GM20431 (cell line): ENCODE measurements around the gene ALOX12.

Experiments
- in situ Hi-C: fragments of 300-500 bp; cut with MseI, MboI; formaldehyde crosslinking; loops from one replicate; pipeline ENCODE4 v1.15.0; 2020; ENCODE audit warnings: low sequenced_read_pairs; ENCODE audit not compliant: unreplicated experiment

The ALOX12 gene

GRCh38 chr17:7018331-7018964 is 22.6 kb downstream of the ALOX12 start:
- in situ Hi-C loops = loop anchor here (25.0 kb wide), 1 partner anchor 356 kb away; the partner anchor contains the start of genes C17orf100 and MED31

- in situ Hi-C loops = loop anchor here (25.0 kb wide), 1 partner anchor 357 kb away; the partner anchor contains the start of genes C17orf100 and MED31
These were observed 23.5 kb downstream of the ALOX12 start for GRCh38 chr17:7019367-7019766.

GRCh38 chr17:7019839-7020519 is 24.1 kb downstream of the ALOX12 start:
- in situ Hi-C loops = loop anchor here (25.0 kb wide), 1 partner anchor 358 kb away; the partner anchor contains the start of genes C17orf100 and MED31

GRCh38 chr17:7020894-7021664 is 25.2 kb downstream of the ALOX12 start:
- in situ Hi-C loops = loop anchor here (25.0 kb wide), 1 partner anchor 359 kb away; the partner anchor contains the start of genes C17orf100 and MED31

GRCh38 chr17:7021993-7022778 is 26.3 kb downstream of the ALOX12 start:
- in situ Hi-C loops = loop anchor here (25.0 kb wide), 1 partner anchor 360 kb away; the partner anchor contains the start of genes C17orf100 and MED31

GRCh38 chr17:7022781-7023571 is 27.1 kb downstream of the ALOX12 start, which contains the start of gene BCL6B:
Gene BCL6B, plus strand, starts transcription at chr17:7023050. Its CDS starts 622 bp downstream, at chr17:7023672.
- in situ Hi-C loops = loop anchor here (25.0 kb wide), 1 partner anchor 361 kb away; the partner anchor contains the start of genes C17orf100 and MED31

GRCh38 chr17:7023576-7024401 is 27.9 kb downstream of the ALOX12 start:
- in situ Hi-C loops = loop anchor here (25.0 kb wide), 1 partner anchor 361 kb away; the partner anchor contains the start of genes C17orf100 and MED31

- in situ Hi-C loops = loop anchor here (25.0 kb wide), 1 partner anchor 362 kb away; the partner anchor contains the start of genes C17orf100 and MED31
These were observed 28.5 kb downstream of the ALOX12 start for GRCh38 chr17:7024402-7024785.

- in situ Hi-C loops = loop anchor here (25.0 kb wide), 1 partner anchor 562 kb away; the partner anchor contains the start of genes CD68, MPDU1 and SOX15
These were observed 29.4 kb downstream of the ALOX12 start for GRCh38 chr17:7025245-7025644.

GRCh38 chr17:7026471-7027115 is 30.7 kb downstream of the ALOX12 start:
- in situ Hi-C loops = loop anchor here (25.0 kb wide), 1 partner anchor 561 kb away; the partner anchor contains the start of genes CD68, MPDU1 and SOX15

- in situ Hi-C loops = loop anchor here (25.0 kb wide), 1 partner anchor 560 kb away; the partner anchor contains the start of genes CD68, MPDU1 and SOX15
These were observed 31.5 kb downstream of the ALOX12 start for GRCh38 chr17:7027335-7027734.

GRCh38 chr17:7029096-7029495 is 33.2 kb downstream of the ALOX12 start:
- in situ Hi-C loops = loop anchor here (25.0 kb wide), 1 partner anchor 558 kb away; the partner anchor contains the start of genes CD68, MPDU1 and SOX15

- in situ Hi-C loops = loop anchor here (25.0 kb wide), 1 partner anchor 558 kb away; the partner anchor contains the start of genes CD68, MPDU1 and SOX15
These were observed 33.8 kb downstream of the ALOX12 start for GRCh38 chr17:7029659-7030058.

- in situ Hi-C loops = loop anchor here (25.0 kb wide), 1 partner anchor 552 kb away; the partner anchor contains the start of genes CD68, MPDU1 and SOX15
These were observed 39.2 kb downstream of the ALOX12 start for GRCh38 chr17:7034955-7035590.

GRCh38 chr17:7035591-7036368 is 39.9 kb downstream of the ALOX12 start, which contains the start of gene SLC16A13:
Gene SLC16A13, plus strand, starts transcription at chr17:7036015. Its CDS starts 368 bp downstream, at chr17:7036383.
- in situ Hi-C loops = loop anchor here (25.0 kb wide), 1 partner anchor 552 kb away; the partner anchor contains the start of genes CD68, MPDU1 and SOX15
